Effector memory CD8-positive, alpha-beta T cell (primary cell): ENCODE data around the gene THBS1.

ENCODE experiments used
- ATAC-seq: fragments of 150-1000 bp; cut with Tn5 transposase; replicated peaks from 2 replicates; pipeline ENCODE4 v1.10.0; 2021; ENCODE audit warnings: mild to moderate bottlenecking, moderate library complexity
- DNase-seq, 3 experiments: peaks; one replicate each; pipeline ENCODE4 v3.0.0; 2021
- H3K27ac Mint-ChIP-seq, 2 donors: one replicate each; pipeline ENCODE4 v1.8.0; 2022; ENCODE audit warnings: mild to moderate bottlenecking in 2 of 2, mixed read lengths in 2 of 2, moderate library complexity in 2 of 2
- H3K27me3 Mint-ChIP-seq, 2 donors: one replicate each; pipeline ENCODE4 v1.8.0; 2022; ENCODE audit warnings: mixed read lengths in 2 of 2
- H3K36me3 Mint-ChIP-seq: one replicate; pipeline ENCODE4 v1.8.0; 2022; ENCODE audit warnings: mild to moderate bottlenecking, moderate library complexity, mixed read lengths; ENCODE audit not compliant: insufficient read depth
- H3K4me1 Mint-ChIP-seq, 2 donors: one replicate each; pipeline ENCODE4 v1.8.0; 2022; ENCODE audit warnings: low read depth in 2 of 2, mixed read lengths in 2 of 2
- H3K4me3 Mint-ChIP-seq, 2 donors: one replicate each; pipeline ENCODE4 v1.8.0; 2022; ENCODE audit warnings: mild to moderate bottlenecking in 2 of 2, mixed read lengths in 2 of 2, moderate library complexity in 2 of 2
- H3K9me3 Mint-ChIP-seq, 2 donors: one replicate each; pipeline ENCODE4 v1.8.0; 2022; ENCODE audit warnings: mixed read lengths in 2 of 2
- total RNA-seq, 9 experiments: gene quantifications; one replicate each; lab custom pipeline; 2026; lab: John Stamatoyannopoulos, UW

The THBS1 gene
- 1.5 to 42.6 (median 20.0) reads per million in 9 experiments for total RNA-seq

DNA sequence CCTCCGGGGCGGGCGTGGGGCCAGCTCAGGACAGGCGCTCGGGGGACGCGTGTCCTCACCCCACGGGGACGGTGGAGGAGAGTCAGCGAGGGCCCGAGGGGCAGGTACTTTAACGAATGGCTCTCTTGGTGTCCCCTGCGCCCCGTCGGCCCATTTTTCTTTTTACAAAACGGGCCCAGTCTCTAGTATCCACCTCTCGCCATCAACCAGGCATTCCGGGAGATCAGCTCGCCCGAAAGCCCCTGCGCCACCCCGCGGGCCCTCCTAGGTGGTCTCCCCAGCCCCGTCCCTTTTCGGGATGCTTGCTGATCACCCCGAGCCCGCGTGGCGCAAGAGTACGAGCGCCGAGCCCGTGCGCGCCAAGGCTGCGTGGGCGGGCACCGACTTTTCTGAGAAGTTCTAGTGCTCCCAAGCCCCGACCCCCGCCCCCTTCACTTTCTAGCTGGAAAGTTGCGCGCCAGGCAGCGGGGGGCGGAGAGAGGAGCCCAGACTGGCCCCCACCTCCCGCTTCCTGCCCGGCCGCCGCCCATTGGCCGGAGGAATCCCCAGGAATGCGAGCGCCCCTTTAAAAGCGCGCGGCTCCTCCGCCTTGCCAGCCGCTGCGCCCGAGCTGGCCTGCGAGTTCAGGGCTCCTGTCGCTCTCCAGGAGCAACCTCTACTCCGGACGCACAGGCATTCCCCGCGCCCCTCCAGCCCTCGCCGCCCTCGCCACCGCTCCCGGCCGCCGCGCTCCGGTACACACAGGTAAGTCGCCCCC is at the start of gene THBS1:
THBS1 (plus strand) TSS at position 595 of the 757 bp plus-strand sequence. CDS start 779 bp downstream, outside the sequence.
- peaks cover 25 to 32% of the 10 kb centered on the region in 2 donors for H3K4me1 Mint-ChIP-seq
- peak within 1 kb of the TSS; percentile 4 to 64 for H3K27ac Mint-ChIP-seq
- DNase-seq (peak in 2 of 3 experiments; percentile 17 to 21), ATAC-seq (peak; percentile 48)
- peaks cover 4% of the 10 kb centered on the region for H3K36me3 Mint-ChIP-seq
- H3K9me3 Mint-ChIP-seq: no peaks in the 10 kb centered on the region
- peaks cover 20 to 29% of the 10 kb centered on the region in 2 donors for H3K27me3 Mint-ChIP-seq
- H3K4me3 Mint-ChIP-seq: peak within 1 kb of the TSS; percentile 81 to 87

DNA sequence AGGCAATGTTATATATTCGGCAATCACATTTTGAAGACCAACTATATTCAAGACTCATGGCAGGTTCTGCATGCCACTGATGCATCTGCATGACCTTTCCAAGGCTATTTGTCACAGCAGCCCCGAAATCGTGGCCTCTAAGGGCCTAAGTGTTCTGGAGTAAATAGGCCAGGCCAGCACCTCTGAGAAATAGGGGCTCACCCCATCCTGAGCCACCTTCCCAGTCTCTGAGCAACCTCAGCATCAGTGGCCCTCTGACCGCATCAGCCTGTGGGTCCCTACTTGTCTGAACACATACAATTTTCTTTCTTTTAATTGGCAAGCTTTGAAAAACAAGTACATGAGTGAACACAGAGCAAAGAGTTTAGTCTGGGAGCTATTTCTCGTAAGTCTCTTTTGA is 45.9 kb upstream of the THBS1 start:
- H3K4me1 Mint-ChIP-seq: no peaks in the 10 kb centered on the region
- H3K4me3 Mint-ChIP-seq: no peak overlapping the region
- peaks cover 6 to 23% of the 10 kb centered on the region in 2 donors for H3K27me3 Mint-ChIP-seq
- no peaks in the 10 kb centered on the region for H3K36me3 Mint-ChIP-seq
- no peak for DNase-seq
- no peak overlapping the region for H3K27ac Mint-ChIP-seq
- no peak for ATAC-seq
- H3K9me3 Mint-ChIP-seq: no peaks in the 10 kb centered on the region

DNA sequence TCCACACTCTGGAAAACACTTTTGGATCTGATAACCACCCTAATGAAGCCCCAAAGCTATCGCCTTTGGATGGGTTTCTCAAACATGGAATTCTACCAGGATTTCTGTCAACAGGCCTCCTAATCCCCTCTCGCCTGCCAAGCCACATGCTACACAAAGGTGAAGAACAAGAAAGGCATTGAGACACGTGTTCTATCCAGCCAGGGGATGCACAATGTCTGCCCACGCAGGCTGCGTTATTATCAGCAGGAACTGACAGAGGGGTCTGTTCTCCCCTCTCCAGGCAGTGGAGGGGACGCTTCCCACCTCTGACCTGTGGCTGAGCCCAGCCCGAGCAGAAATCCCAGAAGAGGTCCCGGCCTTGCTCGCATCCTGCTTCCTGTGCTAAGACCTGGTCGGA is 45.4 kb upstream of the THBS1 start:
- DNase-seq: no peak
- Mint-ChIP-seq H3K4me3 (no peak overlapping the region), H3K9me3 (no peaks in the 10 kb centered on the region), H3K27ac (no peak overlapping the region), H3K36me3 (no peaks in the 10 kb centered on the region), H3K27me3 (peaks cover 6 to 23% of the 10 kb centered on the region in 2 donors), H3K4me1 (no peaks in the 10 kb centered on the region)
- ATAC-seq: no peak

DNA sequence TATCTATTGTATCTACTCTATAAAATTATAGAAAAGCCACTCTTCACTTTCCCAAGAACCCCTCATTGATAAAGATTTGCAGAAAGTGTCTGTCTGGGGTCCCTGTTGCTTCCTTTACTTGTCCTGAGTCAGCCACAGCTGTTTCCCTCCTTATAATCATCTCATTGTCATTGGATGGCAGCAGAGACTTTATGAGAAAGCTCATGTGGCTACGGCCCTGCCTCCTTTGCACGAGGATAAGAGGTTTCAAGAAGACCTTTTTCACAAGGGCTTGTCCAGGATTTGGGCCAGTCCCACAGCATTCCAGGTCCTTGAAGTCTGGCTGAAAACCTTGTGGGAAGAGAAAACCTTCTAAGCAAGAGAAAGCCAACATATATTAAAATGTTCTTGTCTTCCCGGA is 41.9 kb upstream of the THBS1 start:
- H3K4me1 Mint-ChIP-seq: no peaks in the 10 kb centered on the region
- no peak overlapping the region for H3K27ac Mint-ChIP-seq
- DNase-seq (no peak), ATAC-seq (no peak)
- H3K4me3 Mint-ChIP-seq: no peak overlapping the region
- peaks cover 6 to 16% of the 10 kb centered on the region in 2 donors for H3K27me3 Mint-ChIP-seq
- H3K9me3 Mint-ChIP-seq: no peaks in the 10 kb centered on the region
- no peaks in the 10 kb centered on the region for H3K36me3 Mint-ChIP-seq

DNA sequence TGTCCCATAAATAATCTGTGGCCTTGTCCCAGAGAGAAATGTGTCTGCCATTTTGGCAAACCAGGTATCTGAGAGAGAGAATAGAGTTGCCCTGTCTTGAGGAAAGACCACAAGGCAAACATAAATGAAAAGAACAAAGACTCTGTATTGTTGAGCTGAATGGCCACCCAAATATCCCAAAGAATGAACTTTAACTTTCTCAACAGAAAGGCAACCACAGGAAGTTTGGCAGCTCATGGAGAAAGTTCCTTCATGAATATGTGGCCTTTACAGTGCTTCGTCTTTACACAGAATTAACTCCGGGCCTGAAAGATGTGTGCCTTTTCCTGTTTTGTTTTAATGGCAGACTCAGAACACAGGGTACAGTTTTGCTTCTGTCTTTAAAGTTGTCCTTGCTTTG is 41.4 kb upstream of the THBS1 start:
- H3K27me3 Mint-ChIP-seq: peaks cover 6 to 17% of the 10 kb centered on the region in 2 donors
- H3K9me3 Mint-ChIP-seq: no peaks in the 10 kb centered on the region
- ATAC-seq (no peak), DNase-seq (no peak)
- no peak overlapping the region for H3K4me3 Mint-ChIP-seq
- H3K4me1 Mint-ChIP-seq: no peaks in the 10 kb centered on the region
- no peak overlapping the region for H3K27ac Mint-ChIP-seq
- no peaks in the 10 kb centered on the region for H3K36me3 Mint-ChIP-seq

DNA sequence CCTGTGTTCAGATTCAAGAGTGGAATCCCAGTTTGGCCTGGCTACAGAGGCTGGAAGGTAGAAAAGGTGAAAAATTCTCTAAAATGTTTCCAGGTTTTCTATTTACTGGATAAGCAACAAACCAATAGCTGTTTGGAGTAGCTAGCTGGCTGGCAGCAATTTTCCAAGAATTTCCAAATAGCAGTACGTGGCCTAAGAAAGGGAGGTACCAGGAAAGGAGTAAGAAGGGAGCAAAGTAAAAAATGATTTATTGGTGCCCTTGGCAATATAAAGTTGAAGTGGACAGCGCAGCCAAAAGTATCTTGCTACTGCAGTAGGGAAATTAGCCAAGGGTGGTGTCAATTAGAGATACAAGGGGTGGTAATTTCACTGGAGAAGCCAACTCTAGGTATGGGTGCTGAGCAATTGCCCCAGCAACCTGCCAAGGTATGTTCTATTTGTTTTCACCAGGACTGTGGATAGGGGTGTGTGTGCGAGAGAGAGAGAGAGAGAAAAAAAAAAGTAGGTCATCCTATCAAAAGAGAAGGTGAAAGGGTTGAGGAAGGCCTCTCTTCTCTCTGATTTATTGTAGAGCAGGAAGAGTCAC is 40.8 kb upstream of the THBS1 start:
- Mint-ChIP-seq H3K27me3 (peaks cover 6 to 22% of the 10 kb centered on the region in 2 donors), H3K4me1 (no peaks in the 10 kb centered on the region), H3K27ac (no peak overlapping the region), H3K36me3 (no peaks in the 10 kb centered on the region), H3K4me3 (no peak overlapping the region), H3K9me3 (peaks cover 0 to 6% of the 10 kb centered on the region in 2 donors)
- ATAC-seq (no peak), DNase-seq (no peak)

DNA sequence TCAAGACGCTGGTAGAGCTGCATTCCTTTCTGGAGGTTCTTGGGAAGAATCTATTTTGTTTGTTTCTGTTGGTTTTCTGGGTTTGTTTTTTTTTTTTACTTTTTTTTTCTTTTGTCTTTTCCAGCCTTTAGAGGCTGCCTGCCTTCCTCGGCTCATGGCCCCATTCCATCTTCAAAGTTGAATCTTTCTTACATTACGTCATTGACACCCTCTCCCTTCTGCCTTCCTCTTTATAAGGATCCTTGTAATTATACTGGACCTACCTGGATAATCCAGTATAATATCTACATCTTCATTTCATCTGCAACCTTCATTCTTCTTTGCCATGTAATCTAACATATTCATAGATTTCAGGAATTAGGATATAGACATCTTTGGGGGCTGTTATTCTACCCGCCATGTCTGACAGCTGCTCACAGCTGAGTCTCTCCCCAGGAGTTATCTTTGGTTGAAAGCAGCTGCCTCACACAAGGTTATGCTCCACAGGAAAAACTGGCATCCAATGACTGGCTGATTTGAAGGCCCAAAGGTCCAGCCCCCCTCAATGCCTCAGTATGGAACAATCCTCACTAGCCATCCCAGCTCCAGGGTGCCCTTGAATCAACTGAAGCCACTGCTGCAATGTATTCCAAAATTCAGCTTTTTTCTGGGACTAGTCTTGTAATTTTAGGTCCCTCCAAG is 38.4 kb upstream of the THBS1 start:
- Mint-ChIP-seq H3K4me1 (no peaks in the 10 kb centered on the region), H3K36me3 (no peaks in the 10 kb centered on the region), H3K27ac (no peak overlapping the region), H3K27me3 (peaks cover 4 to 26% of the 10 kb centered on the region in 2 donors), H3K4me3 (no peak overlapping the region), H3K9me3 (peaks cover 0 to 6% of the 10 kb centered on the region in 2 donors)
- ATAC-seq: no peak
- no peak for DNase-seq

DNA sequence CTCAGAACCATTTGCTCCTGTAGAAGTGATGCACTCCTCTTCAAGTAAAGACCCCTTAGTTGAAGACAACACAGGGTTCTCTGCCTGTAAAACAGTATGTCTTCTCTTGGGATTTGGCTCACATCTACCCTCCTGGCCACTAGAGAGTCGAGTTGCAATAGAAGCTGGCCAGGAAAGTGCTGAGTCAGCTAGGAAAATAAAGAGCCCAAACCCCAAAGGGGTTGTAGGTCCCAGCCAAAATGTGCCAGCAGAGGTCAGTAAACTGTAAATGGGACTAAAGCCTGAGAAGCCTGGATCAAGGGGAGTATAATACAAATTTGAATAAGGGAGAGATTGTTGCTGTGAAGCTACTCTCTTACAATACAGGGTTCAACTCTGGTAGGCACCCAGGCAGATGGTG is 37.2 kb upstream of the THBS1 start:
- Mint-ChIP-seq H3K4me3 (no peak overlapping the region), H3K4me1 (no peaks in the 10 kb centered on the region), H3K9me3 (peaks cover 0 to 6% of the 10 kb centered on the region in 2 donors), H3K27ac (no peak overlapping the region), H3K36me3 (no peaks in the 10 kb centered on the region), H3K27me3 (peaks cover 0 to 26% of the 10 kb centered on the region in 2 donors)
- ATAC-seq (no peak), DNase-seq (no peak)

DNA sequence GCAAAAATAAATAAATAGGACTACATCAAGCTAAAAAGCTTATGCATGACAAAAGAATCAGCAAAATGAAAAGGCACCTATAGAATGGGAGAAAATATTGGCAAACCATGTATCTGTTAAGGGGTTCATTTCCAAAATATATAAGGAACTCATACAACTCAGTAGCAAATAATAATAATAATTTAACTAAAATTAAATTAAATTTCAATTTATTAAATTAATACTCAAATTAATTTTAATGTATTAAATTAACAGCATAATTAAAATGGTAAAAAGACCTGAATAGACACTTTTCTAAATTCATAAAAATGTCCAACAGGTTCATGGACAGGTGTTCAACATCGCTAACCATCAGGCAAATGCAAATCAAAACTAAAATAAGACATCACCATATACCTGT is 34.0 kb upstream of the THBS1 start:
- Mint-ChIP-seq H3K36me3 (no peaks in the 10 kb centered on the region), H3K27me3 (peaks cover 7 to 26% of the 10 kb centered on the region in 2 donors), H3K4me3 (no peak overlapping the region), H3K27ac (no peak overlapping the region), H3K4me1 (no peaks in the 10 kb centered on the region), H3K9me3 (peaks cover 0 to 6% of the 10 kb centered on the region in 2 donors)
- ATAC-seq: no peak
- no peak for DNase-seq

DNA sequence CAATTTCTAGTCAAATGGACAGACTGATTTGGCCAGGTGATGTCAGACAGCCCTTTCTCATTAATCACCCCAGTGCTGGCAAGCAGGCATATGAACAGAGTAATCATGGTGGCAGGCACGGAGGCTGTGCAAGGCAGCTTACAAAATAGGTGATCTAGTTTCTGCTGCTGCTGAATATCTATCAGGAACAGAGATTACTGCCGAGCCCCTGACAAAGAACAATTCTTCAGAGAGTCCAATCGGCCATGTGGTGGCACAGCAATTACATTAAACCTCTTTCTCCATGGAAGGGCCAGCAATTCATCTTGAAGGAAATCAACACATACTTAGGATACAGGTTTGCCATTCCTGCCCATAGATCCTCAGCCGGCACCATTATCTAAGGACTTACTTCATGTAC is 32.3 kb upstream of the THBS1 start:
- Mint-ChIP-seq H3K4me3 (no peak overlapping the region), H3K36me3 (no peaks in the 10 kb centered on the region), H3K4me1 (no peaks in the 10 kb centered on the region), H3K9me3 (peaks cover 0 to 6% of the 10 kb centered on the region in 2 donors), H3K27ac (no peak overlapping the region), H3K27me3 (peaks cover 7 to 13% of the 10 kb centered on the region in 2 donors)
- ATAC-seq: no peak
- no peak for DNase-seq

DNA sequence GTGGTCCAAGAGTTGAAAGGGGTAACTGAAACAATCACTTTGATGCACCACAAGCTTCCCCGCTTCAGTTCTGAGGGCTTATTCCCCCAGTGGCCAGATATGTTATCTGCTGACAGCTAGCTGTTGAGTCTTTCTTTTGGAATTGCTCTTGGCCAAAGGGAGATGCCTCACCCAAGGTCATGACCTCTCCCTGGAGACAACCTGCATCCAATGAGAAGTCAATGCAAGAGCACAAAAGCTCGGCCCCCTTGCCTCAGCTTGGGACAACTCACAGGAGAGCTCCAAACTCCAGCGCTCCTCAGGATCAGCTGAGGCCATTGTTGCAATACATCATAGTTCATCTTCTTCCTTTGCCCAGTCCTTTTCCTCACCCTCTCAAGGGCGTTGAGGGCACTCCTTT is 31.0 kb upstream of the THBS1 start:
- peaks cover 0 to 2% of the 10 kb centered on the region in 2 donors for H3K9me3 Mint-ChIP-seq
- DNase-seq: no peak
- no peak overlapping the region for H3K27ac Mint-ChIP-seq
- no peak for ATAC-seq
- H3K27me3 Mint-ChIP-seq: peaks cover 5 to 7% of the 10 kb centered on the region in 2 donors
- H3K4me1 Mint-ChIP-seq: no peaks in the 10 kb centered on the region
- no peaks in the 10 kb centered on the region for H3K36me3 Mint-ChIP-seq
- no peak overlapping the region for H3K4me3 Mint-ChIP-seq

DNA sequence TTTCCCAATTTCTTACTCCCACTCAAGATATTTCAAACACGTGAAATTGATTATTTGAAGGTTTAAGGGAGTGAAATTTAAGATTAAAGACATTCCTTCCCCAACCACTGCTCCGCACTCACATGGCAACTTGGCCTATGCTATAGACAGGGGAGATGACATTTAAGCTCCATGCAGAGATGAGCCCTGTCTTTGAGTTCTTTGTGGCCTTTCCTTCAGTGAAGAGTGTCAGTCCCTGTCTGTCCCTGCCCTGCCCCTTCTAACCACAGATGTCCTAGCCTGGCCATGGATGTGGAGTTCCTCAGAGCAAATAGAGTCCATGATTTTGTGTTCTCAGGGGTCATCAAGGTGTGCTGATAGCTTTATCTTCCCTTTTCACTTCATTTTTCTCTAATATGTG is 29.4 kb upstream of the THBS1 start:
- Mint-ChIP-seq H3K4me1 (no peaks in the 10 kb centered on the region), H3K4me3 (no peak overlapping the region), H3K9me3 (no peaks in the 10 kb centered on the region), H3K27ac (no peak overlapping the region), H3K27me3 (peaks cover 0 to 11% of the 10 kb centered on the region in 2 donors), H3K36me3 (no peaks in the 10 kb centered on the region)
- DNase-seq (no peak), ATAC-seq (no peak)

DNA sequence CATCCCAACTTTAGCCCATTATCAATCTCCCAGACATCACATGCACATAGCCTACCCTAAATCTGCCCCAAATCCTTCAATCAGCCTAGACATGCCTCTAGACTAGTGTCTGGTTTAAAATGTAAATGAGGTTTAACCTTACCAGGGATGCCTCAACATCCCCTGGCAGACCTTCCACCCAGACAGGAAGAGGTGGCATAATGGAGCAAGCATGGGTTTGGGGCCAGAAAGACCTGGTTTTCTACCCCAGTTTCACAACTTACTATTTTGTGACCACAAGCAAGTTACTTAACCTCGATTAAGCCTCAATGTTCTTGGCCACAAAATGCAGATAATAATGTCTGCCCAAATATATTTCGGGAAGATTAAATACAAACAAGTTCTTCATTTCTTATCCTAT is 28.3 kb upstream of the THBS1 start:
- DNase-seq (no peak), ATAC-seq (no peak)
- no peak overlapping the region for H3K27ac Mint-ChIP-seq
- no peaks in the 10 kb centered on the region for H3K36me3 Mint-ChIP-seq
- no peaks in the 10 kb centered on the region for H3K9me3 Mint-ChIP-seq
- peaks cover 0 to 15% of the 10 kb centered on the region in 2 donors for H3K27me3 Mint-ChIP-seq
- no peak overlapping the region for H3K4me3 Mint-ChIP-seq
- H3K4me1 Mint-ChIP-seq: no peaks in the 10 kb centered on the region
